ENCODE results near the gene CCL15. TPM values are rescaled to one million over a fixed set of nuclear protein-coding genes. Genes with fewer than 3 reads are reported as not detected.

Gene CCL15
- total and polyA plus RNA-seq, 3 donors from 2014 or later: 0.87 TPM; not detected in 2

DNA sequence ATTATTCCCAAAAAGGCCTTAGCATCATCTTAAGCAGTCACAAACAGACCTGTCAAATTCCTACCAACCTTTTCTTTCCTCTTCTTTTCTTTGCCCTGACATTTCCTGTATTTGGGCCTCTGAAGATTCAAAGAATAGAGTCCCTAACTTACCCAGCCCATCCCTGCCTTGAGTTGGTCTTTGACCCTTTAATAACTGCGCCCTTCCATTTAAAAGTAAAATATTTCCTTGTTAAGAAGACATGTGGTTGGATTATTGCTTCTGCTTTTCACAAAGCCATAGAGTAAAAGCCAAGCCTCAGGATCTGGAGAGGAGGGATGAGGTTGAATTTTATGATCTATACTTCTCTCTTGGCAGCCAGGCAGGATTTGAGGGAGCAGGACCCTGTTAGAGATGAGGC is 29.6 kb upstream of the CCL15 start:
- TF ChIP-seq, protein P1, sequence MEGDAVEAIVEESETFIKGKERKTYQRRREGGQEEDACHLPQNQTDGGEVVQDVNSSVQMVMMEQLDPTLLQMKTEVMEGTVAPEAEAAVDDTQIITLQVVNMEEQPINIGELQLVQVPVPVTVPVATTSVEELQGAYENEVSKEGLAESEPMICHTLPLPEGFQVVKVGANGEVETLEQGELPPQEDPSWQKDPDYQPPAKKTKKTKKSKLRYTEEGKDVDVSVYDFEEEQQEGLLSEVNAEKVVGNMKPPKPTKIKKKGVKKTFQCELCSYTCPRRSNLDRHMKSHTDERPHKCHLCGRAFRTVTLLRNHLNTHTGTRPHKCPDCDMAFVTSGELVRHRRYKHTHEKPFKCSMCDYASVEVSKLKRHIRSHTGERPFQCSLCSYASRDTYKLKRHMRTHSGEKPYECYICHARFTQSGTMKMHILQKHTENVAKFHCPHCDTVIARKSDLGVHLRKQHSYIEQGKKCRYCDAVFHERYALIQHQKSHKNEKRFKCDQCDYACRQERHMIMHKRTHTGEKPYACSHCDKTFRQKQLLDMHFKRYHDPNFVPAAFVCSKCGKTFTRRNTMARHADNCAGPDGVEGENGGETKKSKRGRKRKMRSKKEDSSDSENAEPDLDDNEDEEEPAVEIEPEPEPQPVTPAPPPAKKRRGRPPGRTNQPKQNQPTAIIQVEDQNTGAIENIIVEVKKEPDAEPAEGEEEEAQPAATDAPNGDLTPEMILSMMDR (IDR thresholded peaks at IDR 0.05): no peak
- TF ChIP-seq POLR2A (IDR thresholded peaks at IDR 0.05): no peak
- intact Hi-C loops (cut with DNase I; ENCODE audit: low total_unique reads): no loop called here
- 83 to 100% methylated on average over 1 of the region's 1 CpG for WGBS, 2 donors
- Histone ChIP-seq H3K9me3 (no peaks in the 10 kb centered on the region), H3K27ac (no peak overlapping the region), H3K4me3 (no peak overlapping the region), H3K36me3 (ENCODE audit: low read depth, missing control alignments) (no peaks in the 10 kb centered on the region), H3K4me1 (no peaks in the 10 kb centered on the region), H3K27me3 (no peaks in the 10 kb centered on the region)
- no peak for DNase-seq

DNA sequence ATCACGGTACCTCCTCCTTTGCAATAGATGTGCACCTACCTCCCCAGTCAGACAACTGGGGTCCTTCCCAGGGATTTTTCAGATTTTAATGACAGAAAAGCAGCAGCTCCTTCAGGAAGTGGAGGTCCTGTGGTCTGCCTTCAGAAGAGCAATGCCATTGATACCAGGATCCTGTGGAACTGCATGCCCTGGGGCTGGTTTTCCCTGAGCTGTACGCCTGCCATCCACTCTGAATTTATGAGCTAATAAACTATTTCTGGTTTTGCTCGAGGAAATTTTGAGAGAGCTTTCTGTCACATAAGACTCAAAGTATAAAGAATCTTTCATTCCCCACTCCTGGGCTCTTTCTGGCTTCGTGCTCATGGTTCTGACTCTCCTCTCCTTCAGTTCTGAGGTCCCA is 26.4 kb upstream of the CCL15 start:
- Histone ChIP-seq H3K27ac (no peak overlapping the region), H3K27me3 (no peaks in the 10 kb centered on the region), H3K4me3 (no peak overlapping the region), H3K36me3 (ENCODE audit: low read depth, missing control alignments) (no peaks in the 10 kb centered on the region), H3K9me3 (no peaks in the 10 kb centered on the region), H3K4me1 (no peaks in the 10 kb centered on the region)
- TF ChIP-seq, protein P1 (IDR thresholded peaks at IDR 0.05): no peak
- TF ChIP-seq POLR2A (IDR thresholded peaks at IDR 0.05): no peak
- no peak for DNase-seq
- intact Hi-C loops (cut with DNase I; ENCODE audit: low total_unique reads): no loop called here
- WGBS, 2 donors: 53 to 67% methylated on average over 4 of the region's 4 CpGs

DNA sequence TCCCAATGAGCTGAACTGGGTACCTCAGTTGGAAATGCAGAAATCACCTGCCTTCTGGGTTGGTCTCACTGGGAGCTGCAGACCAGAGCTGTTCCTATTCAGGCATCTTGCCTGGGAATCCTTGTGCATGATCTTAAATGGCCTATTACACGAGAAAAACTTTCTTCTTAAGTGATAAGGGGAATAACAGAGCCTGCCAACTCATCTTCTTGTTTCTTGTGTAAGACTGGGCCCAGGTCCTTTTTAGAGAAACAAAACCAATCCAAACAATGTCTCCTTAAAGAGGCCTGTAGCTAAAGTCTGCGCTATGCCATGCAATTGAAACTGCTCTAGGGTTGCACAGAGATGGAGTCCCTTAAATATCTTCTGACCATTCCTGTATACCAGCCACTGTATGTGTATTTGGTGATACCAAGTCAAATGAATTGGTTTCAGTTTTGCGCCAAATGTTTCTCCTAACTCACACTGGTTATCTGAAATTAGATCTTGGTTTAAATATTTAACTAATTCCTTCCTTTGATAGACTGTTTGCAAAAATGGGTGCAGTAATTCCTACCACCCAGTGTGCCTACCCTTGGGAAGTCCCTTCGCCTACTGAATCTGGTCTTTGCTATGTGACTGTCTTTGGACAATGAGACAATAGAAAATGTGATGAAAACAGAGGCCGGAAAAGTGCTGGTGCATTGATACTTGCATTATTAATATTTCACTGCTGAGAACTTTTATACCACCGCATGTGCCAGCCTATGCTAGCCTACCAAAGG is 22.9 kb upstream of the CCL15 start:
- Histone ChIP-seq H3K9me3 (no peaks in the 10 kb centered on the region), H3K36me3 (ENCODE audit: low read depth, missing control alignments) (no peaks in the 10 kb centered on the region), H3K4me3 (no peak overlapping the region), H3K4me1 (no peaks in the 10 kb centered on the region), H3K27ac (no peak overlapping the region), H3K27me3 (no peaks in the 10 kb centered on the region)
- no peak for TF ChIP-seq POLR2A (IDR thresholded peaks at IDR 0.05)
- TF ChIP-seq, protein P1 (IDR thresholded peaks at IDR 0.05): no peak
- intact Hi-C loops (cut with DNase I; ENCODE audit: low total_unique reads): no loop called here
- no peak for DNase-seq
- 82 to 84% methylated on average over 6 of the region's 6 CpGs for WGBS, 2 donors

DNA sequence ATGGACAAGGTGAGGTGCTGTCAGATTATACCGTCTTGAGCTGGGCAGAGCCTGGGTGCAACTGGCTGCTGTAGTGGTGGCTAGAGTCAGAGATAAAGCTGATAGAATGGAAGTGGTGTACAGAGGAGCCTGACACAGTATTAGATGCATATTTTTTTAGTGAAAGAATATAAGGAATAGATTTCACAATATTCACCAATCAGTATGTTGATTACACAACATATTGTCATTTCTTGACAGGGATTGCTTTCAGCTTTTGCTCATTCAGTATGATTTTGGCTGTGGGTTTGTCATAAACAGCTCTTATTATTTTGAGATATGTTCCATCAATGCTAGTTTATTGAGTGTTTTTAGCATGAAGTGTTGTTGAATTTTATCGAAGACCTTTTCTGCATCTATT is 18.1 kb upstream of the CCL15 start:
- no peak for DNase-seq
- Histone ChIP-seq H3K4me1 (no peaks in the 10 kb centered on the region), H3K4me3 (no peak overlapping the region), H3K27me3 (no peaks in the 10 kb centered on the region), H3K36me3 (ENCODE audit: low read depth, missing control alignments) (no peaks in the 10 kb centered on the region), H3K27ac (no peak overlapping the region), H3K9me3 (no peaks in the 10 kb centered on the region)
- no peak for TF ChIP-seq POLR2A (IDR thresholded peaks at IDR 0.05)
- TF ChIP-seq, protein P1 (IDR thresholded peaks at IDR 0.05): no peak
- 90 to 92% methylated on average over 2 of the region's 2 CpGs for WGBS, 2 donors
- intact Hi-C loops (cut with DNase I; ENCODE audit: low total_unique reads): no loop called here

DNA sequence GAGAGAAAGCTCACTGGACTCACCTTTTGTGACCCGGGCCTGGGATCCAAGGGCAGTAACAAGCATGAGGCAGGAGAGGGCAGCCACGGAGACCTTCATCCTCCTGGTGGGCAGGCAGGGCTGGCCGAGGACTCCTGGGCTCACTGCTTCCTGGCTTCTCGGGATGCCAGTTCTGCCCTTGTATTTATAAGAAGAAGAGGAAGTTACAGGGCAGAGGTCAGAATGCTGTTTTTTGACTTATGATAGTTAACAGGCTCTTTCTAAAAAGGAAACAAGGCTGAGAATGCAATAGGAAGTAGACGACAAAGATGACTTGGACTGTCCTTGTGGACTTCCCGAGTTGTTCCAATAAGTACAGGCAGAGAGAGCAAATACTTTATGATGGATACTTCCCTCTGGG is 16.4 kb upstream of the CCL15 start, which contains the start of gene CCL23:
CCL23 (minus strand) TSS at position 174 of the 400 bp plus-strand sequence; CDS start at position 99, 75 bp downstream.
- Histone ChIP-seq H3K27ac (no peak within 1 kb of the TSS), H3K36me3 (ENCODE audit: low read depth, missing control alignments) (no peaks in the 10 kb centered on the region), H3K4me1 (no peaks in the 10 kb centered on the region), H3K4me3 (no peak within 1 kb of the TSS), H3K27me3 (no peaks in the 10 kb centered on the region), H3K9me3 (no peaks in the 10 kb centered on the region)
- intact Hi-C loops (cut with DNase I; ENCODE audit: low total_unique reads): no loop called here
- WGBS, 2 donors: 64 to 73% methylated on average over 6 of the region's 6 CpGs
- DNase-seq: no peak
- TF ChIP-seq, protein P1 (IDR thresholded peaks at IDR 0.05): no peak
- no peak for TF ChIP-seq POLR2A (IDR thresholded peaks at IDR 0.05)

Data from testis (tissue), 3 donors.